Tibial artery (tissue), 4 donors: ENCODE measurements around the gene KRT38.

Experiments
- DNase-seq, 2 donors: peaks; one replicate each; pipeline ENCODE4 v3.0.0-alpha.2; 2019
- H3K27ac ChIP-seq, 2 donors: fragments of 200-600 bp; sonication (generic) in 1 of 2; 1 replicate in 1 of 2; 2 replicates in 1 of 2; pipeline ENCODE4 v1.5.1; 2018 to 2019; ENCODE audit warnings: mild to moderate bottlenecking in 1 of 2
- H3K27me3 ChIP-seq, 2 donors: fragments of 200-600 bp; sonication (generic) in 1 of 2; one replicate each; pipeline versions ENCODE4 v1.5.1 to v1.6.0; 2016 to 2019
- H3K36me3 ChIP-seq, 3 donors: fragments of 200-600 bp; sonication (generic) in 2 of 3; one replicate each; pipeline ENCODE4 v1.5.1; 2016 to 2019; ENCODE audit warnings: mild to moderate bottlenecking in 2 of 3
- H3K4me1 ChIP-seq, 4 donors: fragments of 200-600 bp; sonication (generic) in 2 of 4; 1 replicate in 3 of 4; 2 replicates in 1 of 4; pipeline ENCODE4 v1.5.1; 2016 to 2019
- H3K4me3 ChIP-seq, 2 donors: fragments of 200-600 bp; sonication (generic) in 1 of 2; 1 replicate in 1 of 2; 2 replicates in 1 of 2; pipeline ENCODE4 v1.5.1; 2018 to 2019; ENCODE audit warnings: mild to moderate bottlenecking in 2 of 2
- H3K9me3 ChIP-seq, 3 donors: fragments of 200-600 bp; sonication (generic) in 1 of 3; one replicate each; pipeline ENCODE4 v1.5.1; 2016 to 2019
- intact Hi-C: fragments of 100-400 bp; cut with DNase I; formaldehyde crosslinking; loops from one replicate; pipeline ENCODE4 v1.15.0; 2023; ENCODE audit warnings: low total_unique reads
- TF ChIP-seq, protein P1 (sequence below), 2 experiments: fragments of 200-600 bp in 1 of 2; fragments of 450-650 bp in 1 of 2; IDR thresholded peaks; one replicate each; pipeline ENCODE4 v1.5.1; 2017 to 2019; ENCODE audit warnings: antibody characterized with exemption in 2 of 2, mild to moderate bottlenecking in 1 of 2, moderate library complexity in 1 of 2

The KRT38 gene

GRCh38 chr17:41390411-41390938 is 50.3 kb downstream of the KRT38 start:
- Histone ChIP-seq H3K27ac (no peak overlapping the region), H3K36me3 (no peaks in the 10 kb centered on the region), H3K4me1 (no peaks in the 10 kb centered on the region), H3K4me3 (no peak overlapping the region), H3K9me3 (peaks cover 3 to 17% (median 8%) of the 10 kb centered on the region in 3 donors), H3K27me3 (peaks cover 0 to 6% of the 10 kb centered on the region in 2 donors)
- intact Hi-C loops = no loop called here
- no peak for DNase-seq
- TF ChIP-seq, protein P1, sequence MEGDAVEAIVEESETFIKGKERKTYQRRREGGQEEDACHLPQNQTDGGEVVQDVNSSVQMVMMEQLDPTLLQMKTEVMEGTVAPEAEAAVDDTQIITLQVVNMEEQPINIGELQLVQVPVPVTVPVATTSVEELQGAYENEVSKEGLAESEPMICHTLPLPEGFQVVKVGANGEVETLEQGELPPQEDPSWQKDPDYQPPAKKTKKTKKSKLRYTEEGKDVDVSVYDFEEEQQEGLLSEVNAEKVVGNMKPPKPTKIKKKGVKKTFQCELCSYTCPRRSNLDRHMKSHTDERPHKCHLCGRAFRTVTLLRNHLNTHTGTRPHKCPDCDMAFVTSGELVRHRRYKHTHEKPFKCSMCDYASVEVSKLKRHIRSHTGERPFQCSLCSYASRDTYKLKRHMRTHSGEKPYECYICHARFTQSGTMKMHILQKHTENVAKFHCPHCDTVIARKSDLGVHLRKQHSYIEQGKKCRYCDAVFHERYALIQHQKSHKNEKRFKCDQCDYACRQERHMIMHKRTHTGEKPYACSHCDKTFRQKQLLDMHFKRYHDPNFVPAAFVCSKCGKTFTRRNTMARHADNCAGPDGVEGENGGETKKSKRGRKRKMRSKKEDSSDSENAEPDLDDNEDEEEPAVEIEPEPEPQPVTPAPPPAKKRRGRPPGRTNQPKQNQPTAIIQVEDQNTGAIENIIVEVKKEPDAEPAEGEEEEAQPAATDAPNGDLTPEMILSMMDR (IDR thresholded peaks at IDR 0.05) = no peak

- TF ChIP-seq, protein P1 (IDR thresholded peaks at IDR 0.05) = no peak
- no peaks in the 10 kb centered on the region for H3K4me1 ChIP-seq
- no peak for DNase-seq
- no peak overlapping the region for H3K27ac ChIP-seq
- intact Hi-C loops = no loop called here
- peaks cover 0 to 6% of the 10 kb centered on the region in 2 donors for H3K27me3 ChIP-seq
- H3K9me3 ChIP-seq = peaks cover 3 to 17% (median 8%) of the 10 kb centered on the region in 3 donors
- no peak overlapping the region for H3K4me3 ChIP-seq
- no peaks in the 10 kb centered on the region for H3K36me3 ChIP-seq
Measured at GRCh38 chr17:41387670-41388069, 53.1 kb downstream of the KRT38 start.

GRCh38 chr17:41386227-41386626 is 54.6 kb downstream of the KRT38 start:
- intact Hi-C loops = no loop called here
- DNase-seq = no peak
- H3K4me3 ChIP-seq = no peak overlapping the region
- peaks cover 3 to 17% (median 8%) of the 10 kb centered on the region in 3 donors for H3K9me3 ChIP-seq
- H3K27ac ChIP-seq = no peak overlapping the region
- H3K36me3 ChIP-seq = no peaks in the 10 kb centered on the region
- H3K27me3 ChIP-seq = peaks cover 0 to 10% of the 10 kb centered on the region in 2 donors
- TF ChIP-seq, protein P1 (IDR thresholded peaks at IDR 0.05) = no peak
- no peaks in the 10 kb centered on the region for H3K4me1 ChIP-seq
